LNCaP clone FGC (cell line): Measurements from ENCODE around the gene HOXA4.
A peak's percentile ranks its signal among the peaks of the same experiment; 100 is the strongest.

Source experiments
- DNase-seq: peaks from one replicate; pipeline ENCODE4 v3.0.0-alpha.2; 2011; ENCODE audit warnings: low read depth
- H3K4me3 ChIP-seq: 2 replicates; pipeline ENCODE4 v1.5.1; 2011; ENCODE audit warnings: mild to moderate bottlenecking, low read depth, low read length, control low read depth
- TF ChIP-seq, protein P1 (sequence below): IDR thresholded peaks from 2 replicates; pipeline ENCODE4 v1.5.1; 2012; ENCODE audit warnings: mild to moderate bottlenecking; ENCODE audit not compliant: control insufficient read depth, insufficient read depth; ENCODE audit errors: extremely low read depth

Gene HOXA4

DNA sequence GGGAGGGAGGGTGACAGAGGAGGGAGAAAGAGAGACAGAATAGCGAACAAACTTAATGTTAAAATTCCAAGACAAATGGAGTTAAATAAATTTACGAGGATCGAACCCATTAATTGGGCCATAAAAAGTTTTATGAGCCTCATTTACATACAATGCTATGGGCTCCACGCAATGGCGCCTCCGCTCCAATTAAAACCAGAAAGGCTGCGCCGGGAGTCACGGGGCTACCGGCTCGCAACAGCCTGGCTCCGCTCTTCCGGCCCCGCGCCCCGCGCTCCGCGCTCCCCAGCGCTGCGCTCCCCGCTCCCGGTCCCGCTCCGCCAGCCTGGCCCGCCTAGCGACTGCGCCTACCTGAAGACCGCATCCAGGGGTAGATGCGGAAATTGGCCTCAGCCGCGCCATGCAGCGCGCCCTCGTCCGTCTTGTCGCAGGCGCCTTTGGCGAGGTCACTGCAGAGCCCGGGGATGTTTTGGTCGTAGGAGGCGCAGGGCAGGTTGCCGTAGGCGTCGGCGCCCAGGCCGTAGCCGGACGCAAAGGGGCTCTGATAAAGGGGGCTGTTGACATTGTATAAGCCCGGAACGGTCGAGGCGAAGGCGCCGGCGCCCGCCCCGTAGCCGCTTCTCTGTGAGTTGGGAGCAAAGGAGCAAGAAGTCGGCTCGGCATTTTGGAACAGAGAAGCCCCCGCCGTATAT is 25.4 kb upstream of the HOXA4 start:
- H3K4me3 ChIP-seq, result peak overlapping the region; percentile 28

DNA sequence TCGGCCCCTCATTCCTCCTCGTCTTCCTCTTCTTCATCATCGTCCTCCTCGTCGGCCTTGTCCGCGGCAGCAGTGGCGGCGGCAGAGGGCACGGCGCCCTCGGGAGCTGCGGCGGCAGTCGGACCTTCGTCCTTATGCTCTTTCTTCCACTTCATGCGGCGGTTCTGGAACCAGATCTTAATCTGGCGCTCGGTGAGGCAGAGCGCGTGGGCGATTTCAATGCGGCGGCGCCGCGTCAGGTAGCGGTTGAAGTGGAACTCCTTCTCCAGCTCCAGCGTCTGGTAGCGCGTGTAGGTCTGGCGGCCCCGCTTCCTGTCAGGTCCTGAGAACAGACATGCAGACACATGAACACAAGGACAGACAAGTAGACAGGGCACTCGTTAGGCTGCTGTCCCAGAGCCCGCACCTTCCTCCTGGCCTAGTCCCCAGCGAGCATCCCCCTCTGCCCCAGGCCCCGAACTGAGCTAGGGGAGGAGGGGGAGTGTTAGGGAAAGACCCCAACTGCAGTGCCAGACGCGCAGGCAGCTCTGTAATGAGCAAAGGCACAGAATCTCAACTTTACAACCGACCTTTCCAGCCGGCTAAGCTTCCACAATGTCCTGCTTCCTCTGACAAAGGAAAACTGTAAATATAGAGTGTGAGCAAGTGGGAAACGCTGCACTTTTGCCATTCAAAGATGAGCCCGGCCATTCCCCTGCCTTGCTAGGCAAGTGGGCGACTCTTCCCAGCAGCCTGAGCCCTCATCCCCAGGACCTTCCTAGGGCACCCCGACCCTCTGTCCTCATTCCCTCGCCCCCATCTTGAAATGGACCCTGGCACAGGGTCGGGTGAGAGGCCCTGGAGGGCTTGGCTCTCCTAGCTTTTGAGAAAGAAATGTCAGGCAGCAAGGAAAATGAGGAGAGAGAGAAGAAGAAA is 24.6 kb upstream of the HOXA4 start:
- peak overlapping the region; percentile 28 for H3K4me3 ChIP-seq

More for the DNA sequence above, 25.4 kb upstream of the HOXA4 start:
- DNase-seq, result no peak
- TF ChIP-seq, protein P1, sequence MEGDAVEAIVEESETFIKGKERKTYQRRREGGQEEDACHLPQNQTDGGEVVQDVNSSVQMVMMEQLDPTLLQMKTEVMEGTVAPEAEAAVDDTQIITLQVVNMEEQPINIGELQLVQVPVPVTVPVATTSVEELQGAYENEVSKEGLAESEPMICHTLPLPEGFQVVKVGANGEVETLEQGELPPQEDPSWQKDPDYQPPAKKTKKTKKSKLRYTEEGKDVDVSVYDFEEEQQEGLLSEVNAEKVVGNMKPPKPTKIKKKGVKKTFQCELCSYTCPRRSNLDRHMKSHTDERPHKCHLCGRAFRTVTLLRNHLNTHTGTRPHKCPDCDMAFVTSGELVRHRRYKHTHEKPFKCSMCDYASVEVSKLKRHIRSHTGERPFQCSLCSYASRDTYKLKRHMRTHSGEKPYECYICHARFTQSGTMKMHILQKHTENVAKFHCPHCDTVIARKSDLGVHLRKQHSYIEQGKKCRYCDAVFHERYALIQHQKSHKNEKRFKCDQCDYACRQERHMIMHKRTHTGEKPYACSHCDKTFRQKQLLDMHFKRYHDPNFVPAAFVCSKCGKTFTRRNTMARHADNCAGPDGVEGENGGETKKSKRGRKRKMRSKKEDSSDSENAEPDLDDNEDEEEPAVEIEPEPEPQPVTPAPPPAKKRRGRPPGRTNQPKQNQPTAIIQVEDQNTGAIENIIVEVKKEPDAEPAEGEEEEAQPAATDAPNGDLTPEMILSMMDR, result peak; percentile 19; the same call in 1 of the 2 replicates

GRCh38 chr7:27154369-27154768 is 23.8 kb upstream of the HOXA4 start:
- H3K4me3 ChIP-seq, result no peak overlapping the region
- DNase-seq, result no peak
- TF ChIP-seq, protein P1, result no peak

More for the DNA sequence above, 24.6 kb upstream of the HOXA4 start:
- DNase-seq, result no peak
- TF ChIP-seq, protein P1, result no peak

DNA sequence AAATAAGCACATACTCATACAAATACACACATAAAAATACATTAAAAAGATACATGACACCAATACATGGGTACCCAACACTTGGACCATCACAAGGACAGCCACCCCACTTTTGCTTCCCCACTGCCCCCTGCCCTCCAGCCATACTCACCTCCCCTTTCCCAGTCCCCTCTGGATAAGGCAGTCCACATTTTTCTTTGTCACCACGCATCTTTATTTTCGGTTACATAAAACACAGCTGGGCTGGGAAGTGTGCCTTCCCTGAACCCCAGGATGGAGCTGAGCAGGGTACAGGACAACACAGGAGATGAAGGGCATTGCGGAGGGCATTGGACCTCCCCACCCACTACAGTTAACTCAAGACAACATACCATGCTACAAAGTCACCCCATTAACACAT is 23.0 kb upstream of the HOXA4 start:
- TF ChIP-seq, protein P1, result no peak
- no peak for DNase-seq
- no peak overlapping the region for H3K4me3 ChIP-seq

DNA sequence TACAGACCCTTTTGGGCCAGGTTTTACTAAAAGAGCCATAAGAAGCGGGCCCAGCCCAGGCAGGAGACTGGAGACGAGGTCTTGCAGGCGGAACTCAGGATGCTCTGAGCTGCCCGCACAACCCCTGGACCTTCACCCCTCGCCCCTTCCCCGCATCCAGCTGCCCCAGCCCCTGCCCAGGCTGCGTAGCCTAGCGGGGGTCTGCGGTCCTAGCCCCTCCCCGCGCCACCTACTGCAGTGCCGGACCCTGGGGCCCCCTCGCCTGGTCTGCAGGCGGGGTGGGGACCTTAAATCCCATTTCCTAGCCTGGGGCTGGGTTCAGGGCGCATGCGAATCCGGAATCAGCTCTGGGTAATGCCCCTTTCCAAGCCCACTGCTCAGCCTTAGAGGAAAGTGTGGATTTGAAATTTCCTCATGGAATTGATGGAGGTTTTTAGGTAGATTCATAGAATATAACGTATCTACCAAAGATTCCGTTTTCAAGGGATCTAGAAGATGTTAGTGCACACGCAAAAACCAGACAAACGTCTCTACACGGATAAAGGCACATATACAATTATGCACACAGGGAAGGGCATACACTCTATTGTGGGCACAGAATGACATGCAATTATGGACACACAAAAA is 22.4 kb upstream of the HOXA4 start:
- H3K4me3 ChIP-seq, result no peak overlapping the region
- TF ChIP-seq, protein P1, result no peak
- no peak for DNase-seq

DNA sequence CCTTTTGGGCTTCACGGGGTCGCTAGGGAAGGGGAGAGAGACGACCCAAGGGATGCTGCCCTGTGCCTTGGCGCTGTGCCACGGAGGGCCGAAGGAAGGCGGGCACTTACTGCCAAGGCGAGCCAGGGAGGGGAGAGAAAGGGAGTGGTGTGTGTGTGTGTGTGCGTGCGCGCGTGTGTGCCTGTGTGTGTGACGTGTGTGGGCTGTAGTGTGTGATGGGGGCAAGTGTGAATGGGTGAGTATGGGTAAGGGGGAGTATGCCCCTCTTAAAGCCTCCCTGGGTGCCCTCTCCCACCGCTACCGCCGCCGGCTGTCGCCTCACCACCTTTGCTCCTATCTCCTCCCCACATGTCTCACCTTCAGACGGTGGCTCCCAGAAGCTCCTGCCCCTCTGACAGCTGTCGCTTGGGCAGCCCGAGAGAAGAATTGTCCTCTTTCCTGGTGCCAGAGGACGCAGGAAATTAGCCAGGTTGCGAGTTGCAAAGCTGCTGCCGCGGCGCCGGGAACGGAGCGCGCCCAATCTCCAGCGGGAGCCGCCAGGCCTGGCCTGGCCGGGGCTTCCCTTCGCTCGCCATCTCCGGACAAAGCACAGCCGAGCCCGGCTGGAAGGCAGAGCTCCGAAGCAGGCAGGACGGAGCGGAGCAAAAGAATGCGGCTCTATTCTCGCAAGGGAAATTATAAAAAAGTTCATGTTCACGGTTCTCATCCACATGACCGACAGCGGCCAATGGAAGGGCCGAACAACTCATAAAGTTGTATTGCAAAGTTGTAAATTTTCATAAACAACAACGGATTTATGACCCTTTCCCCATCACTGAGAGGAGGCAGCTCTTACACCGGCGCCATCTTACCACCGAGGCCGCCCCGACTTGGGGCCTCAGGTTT is 21.6 kb upstream of the HOXA4 start, which contains the start of gene HOXA3:
HOXA3 (minus strand) TSS at position 653 of the 885 bp plus-strand sequence. CDS start 41,943 bp downstream, outside the sequence.
- TF ChIP-seq, protein P1, result no peak
- H3K4me3 ChIP-seq, result no peak within 1 kb of the TSS
- no peak for DNase-seq
